ENCODE data around the gene C19orf38.

- TF ChIP-seq CTCF (IDR thresholded peaks at IDR 0.05) (no peak), ZFX (IDR thresholded peaks at IDR 0.05; ENCODE audit: borderline replicate concordance) (no peak)
These were observed 11.5 kb upstream of the C19orf38 start for GRCh38 chr19:10836479-10837330.
